Loucy (cell line): Measurements from ENCODE around the gene ULK1.

Source experiments
- H2AFZ ChIP-seq: fragments of 200-600 bp; sonication (generic); 2 replicates; pipeline ENCODE4 v1.6.0; 2016; ENCODE audit warnings: antibody characterized with exemption, mild to moderate bottlenecking, low read length, moderate library complexity
- H3F3A ChIP-seq: fragments of 200-600 bp; 2 replicates; pipeline ENCODE4 v1.6.0; 2016; ENCODE audit warnings: antibody characterized with exemption, low read depth, mild to moderate bottlenecking
- H3K27me3 ChIP-seq: fragments of 200-600 bp; sonication (generic); 2 replicates; pipeline ENCODE4 v1.6.1; 2014; ENCODE audit warnings: low read length, mild to moderate bottlenecking; ENCODE audit not compliant: insufficient read depth, poor library complexity, severe bottlenecking
- H3K36me3 ChIP-seq: fragments of 200-600 bp; sonication (generic); 2 replicates; pipeline ENCODE4 v1.6.1; 2016; ENCODE audit warnings: low read length; ENCODE audit not compliant: insufficient read depth
- H3K4me1 ChIP-seq: fragments of 200-600 bp; sonication (generic); 2 replicates; pipeline ENCODE4 v1.5.1; 2014; ENCODE audit warnings: low read length, mild to moderate bottlenecking; ENCODE audit not compliant: insufficient read depth, poor library complexity, severe bottlenecking
- H3K4me2 ChIP-seq: fragments of 200-600 bp; sonication (generic); 2 replicates; pipeline ENCODE4 v1.6.0; 2014; ENCODE audit warnings: antibody characterized with exemption, low read length, low read depth, mild to moderate bottlenecking; ENCODE audit not compliant: poor library complexity, severe bottlenecking
- H3K4me3 ChIP-seq: fragments of 200-600 bp; sonication (generic); 2 replicates; pipeline ENCODE4 v1.5.1; 2014; ENCODE audit warnings: low read length, mild to moderate bottlenecking, mixed read lengths; ENCODE audit not compliant: poor library complexity, severe bottlenecking
- H3K79me2 ChIP-seq: fragments of 200-600 bp; sonication (generic); 2 replicates; pipeline ENCODE4 v1.6.1; 2014; ENCODE audit warnings: low read length; ENCODE audit not compliant: insufficient read depth
- H3K9ac ChIP-seq: fragments of 200-600 bp; sonication (generic); 2 replicates; pipeline ENCODE4 v1.6.0; 2014; ENCODE audit warnings: mild to moderate bottlenecking, low read depth, low read length, moderate library complexity; ENCODE audit not compliant: poor library complexity, severe bottlenecking
- H3K9me2 ChIP-seq: fragments of 200-600 bp; sonication (generic); replicated peaks from 2 replicates; pipeline ENCODE4 v1.6.1; 2016; ENCODE audit warnings: low read depth, low read length, mixed read lengths
- H3K9me3 ChIP-seq: fragments of 200-600 bp; sonication (generic); 2 replicates; pipeline ENCODE4 v1.6.1; 2014; ENCODE audit warnings: mild to moderate bottlenecking, antibody characterized with exemption, low read length, low read depth; ENCODE audit not compliant: insufficient read depth
- H4K20me1 ChIP-seq: fragments of 200-600 bp; sonication (generic); 2 replicates; pipeline ENCODE4 v1.6.0; 2014; ENCODE audit warnings: antibody characterized with exemption, low read length, mild to moderate bottlenecking; ENCODE audit not compliant: insufficient read depth, poor library complexity, severe bottlenecking
- CTCF ChIP-seq: fragments of 200-600 bp; sonication (generic); conservative IDR thresholded peaks from 2 replicates; pipeline ENCODE4 v1.5.1; 2014; ENCODE audit warnings: mild to moderate bottlenecking, antibody characterized with exemption, low read length
- EZH2phosphoT487 ChIP-seq: fragments of 200-600 bp; IDR thresholded peaks from 2 replicates; pipeline ENCODE4 v1.6.1; 2018; ENCODE audit warnings: antibody characterized with exemption, mild to moderate bottlenecking, moderate library complexity, borderline replicate concordance

Gene ULK1

DNA sequence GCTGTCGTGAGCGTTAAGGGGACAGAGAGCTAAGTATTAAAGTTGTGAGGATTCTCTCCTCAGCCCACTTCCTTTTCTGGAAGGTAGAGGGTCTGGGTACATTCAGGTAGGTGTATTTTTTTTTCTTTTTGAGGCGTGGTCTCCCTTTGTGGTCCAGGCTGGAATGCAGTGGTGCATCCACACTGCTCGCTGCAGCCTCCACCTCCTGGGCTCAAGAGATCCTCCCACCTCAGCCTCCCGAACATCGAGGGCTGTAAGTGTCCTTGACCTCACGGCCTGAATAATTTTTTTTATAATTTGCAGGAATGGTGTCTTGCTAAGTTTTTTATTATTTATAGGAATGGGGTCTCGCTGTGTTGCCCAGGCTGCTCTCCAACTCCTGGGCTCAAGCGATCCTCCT, 36.1 kb downstream of the ULK1 start:
- Histone ChIP-seq H3K9me3 (no peaks in the 10 kb centered on the region), H3K36me3 (peaks cover 31% of the 10 kb centered on the region; the same call in 1 of the 2 replicates), H3K9me2 (no peaks in the 10 kb centered on the region), H2AFZ (no peak overlapping the region), H3K79me2 (peaks cover 32% of the 10 kb centered on the region), H3K27me3 (no peaks in the 10 kb centered on the region), H3K4me2 (peak overlapping the region; percentile 99), H3K4me1 (peaks cover 13% of the 10 kb centered on the region), H3F3A (no peaks in the 10 kb centered on the region), H3K9ac (peak overlapping the region; percentile 77), H4K20me1 (peaks cover 12% of the 10 kb centered on the region), H3K4me3 (peak overlapping the region; percentile 87)
- TF ChIP-seq EZH2phosphoT487: no peak
- TF ChIP-seq CTCF: no peak

DNA sequence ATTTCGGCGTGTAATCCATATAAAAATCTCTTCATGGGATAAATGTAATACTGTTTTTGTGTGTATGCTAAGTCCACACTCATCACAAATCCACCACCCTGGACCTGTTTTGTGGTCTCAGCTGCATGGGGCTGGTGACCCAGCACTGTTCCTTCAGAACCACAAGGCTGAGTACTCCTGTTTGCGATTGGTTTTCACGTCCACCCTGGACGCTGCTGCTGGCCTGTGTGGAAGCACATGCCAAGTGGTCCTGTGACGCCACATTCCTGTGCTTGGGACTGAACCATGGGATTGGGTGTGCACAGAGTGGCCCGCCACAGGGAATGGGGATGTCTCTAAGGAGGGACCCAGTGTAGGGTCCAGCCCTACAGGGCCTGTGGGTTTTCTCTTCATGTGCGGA, 39.0 kb downstream of the ULK1 start:
- no peak overlapping the region for H3K4me3 ChIP-seq
- H3K9me3 ChIP-seq: no peaks in the 10 kb centered on the region
- no peaks in the 10 kb centered on the region for H3F3A ChIP-seq
- TF ChIP-seq EZH2phosphoT487: no peak
- TF ChIP-seq CTCF: no peak
- H3K4me2 ChIP-seq: no peak overlapping the region
- H2AFZ ChIP-seq: no peak overlapping the region
- H3K79me2 ChIP-seq: peaks cover 32% of the 10 kb centered on the region
- H3K4me1 ChIP-seq: peaks cover 11% of the 10 kb centered on the region
- no peaks in the 10 kb centered on the region for H3K9me2 ChIP-seq
- H4K20me1 ChIP-seq: peaks cover 12% of the 10 kb centered on the region
- no peaks in the 10 kb centered on the region for H3K27me3 ChIP-seq
- H3K9ac ChIP-seq: no peak overlapping the region
- H3K36me3 ChIP-seq: peaks cover 31% of the 10 kb centered on the region; the same call in 1 of the 2 replicates

- Histone ChIP-seq H3K36me3 (peaks cover 31% of the 10 kb centered on the region; the same call in 1 of the 2 replicates), H2AFZ (no peak overlapping the region), H3K4me1 (peaks cover 10% of the 10 kb centered on the region), H3K9ac (no peak overlapping the region), H3K27me3 (no peaks in the 10 kb centered on the region), H3K79me2 (peaks cover 27% of the 10 kb centered on the region), H3K9me3 (no peaks in the 10 kb centered on the region), H3K9me2 (no peaks in the 10 kb centered on the region), H4K20me1 (peaks cover 12% of the 10 kb centered on the region), H3K4me2 (no peak overlapping the region), H3F3A (no peaks in the 10 kb centered on the region), H3K4me3 (no peak overlapping the region)
- TF ChIP-seq EZH2phosphoT487: no peak
These were observed 40.1 kb downstream of the ULK1 start for GRCh38 chr12:131934535-131934934.

GRCh38 chr12:131938082-131938481, 43.7 kb downstream of the ULK1 start:
- H3K9me3 ChIP-seq: no peaks in the 10 kb centered on the region
- no peaks in the 10 kb centered on the region for H3K27me3 ChIP-seq
- H3F3A ChIP-seq: no peaks in the 10 kb centered on the region
- no peak overlapping the region for H2AFZ ChIP-seq
- no peaks in the 10 kb centered on the region for H3K79me2 ChIP-seq
- no peak overlapping the region for H3K4me2 ChIP-seq
- no peaks in the 10 kb centered on the region for H3K4me1 ChIP-seq
- TF ChIP-seq CTCF: no peak
- TF ChIP-seq EZH2phosphoT487: no peak
- no peaks in the 10 kb centered on the region for H4K20me1 ChIP-seq
- no peak overlapping the region for H3K9ac ChIP-seq
- H3K4me3 ChIP-seq: no peak overlapping the region
- H3K9me2 ChIP-seq: no peaks in the 10 kb centered on the region
- peaks cover 22% of the 10 kb centered on the region; the same call in 1 of the 2 replicates for H3K36me3 ChIP-seq
